SK-N-SH treated with all-trans-retinoic acid at 6 μM for 48 hours (cell line): Measurements from ENCODE around the gene APOA1.

Source experiments
- ARNTL ChIP-seq: fragments of 450-650 bp; formaldehyde crosslinking; IDR thresholded peaks from 2 replicates; pipeline ENCODE4 v1.5.0; 2020; ENCODE audit warnings: low read depth, mild to moderate bottlenecking, moderate library complexity, borderline replicate concordance
- PATZ1 ChIP-seq: fragments of 250-450 bp; sonication (Bioruptor Pico); IDR thresholded peaks from 2 replicates; pipeline ENCODE4 v1.8.0; 2020; ENCODE audit warnings: mild to moderate bottlenecking, moderate library complexity, borderline replicate concordance
- POU6F1 ChIP-seq: fragments of 250-450 bp; sonication (Bioruptor Pico); IDR thresholded peaks from 2 replicates; pipeline ENCODE4 v1.8.0; 2021; ENCODE audit warnings: low read depth, mild to moderate bottlenecking, moderate library complexity, borderline replicate concordance
- PPARA ChIP-seq: fragments of 250-450 bp; sonication (Bioruptor Pico); IDR thresholded peaks from 2 replicates; pipeline ENCODE4 v1.5.0; 2020; ENCODE audit warnings: mild to moderate bottlenecking, borderline replicate concordance
- SNAI2 ChIP-seq: fragments of 250-450 bp; sonication (Bioruptor Pico); IDR thresholded peaks from 2 replicates; pipeline ENCODE4 v1.5.0; 2020; ENCODE audit warnings: mild to moderate bottlenecking, moderate library complexity
- TSHZ2 ChIP-seq: fragments of 250-450 bp; sonication (Bioruptor Pico); IDR thresholded peaks from 2 replicates; pipeline ENCODE4 v1.5.0; 2020; ENCODE audit warnings: mild to moderate bottlenecking, moderate library complexity
- ZFP3 ChIP-seq: fragments of 250-450 bp; sonication (Bioruptor Pico); IDR thresholded peaks from 2 replicates; pipeline ENCODE4 v1.5.0; 2020; ENCODE audit warnings: mild to moderate bottlenecking, moderate library complexity
- ZFP30 ChIP-seq: fragments of 450-650 bp; formaldehyde crosslinking; IDR thresholded peaks from 2 replicates; pipeline ENCODE4 v1.5.0; 2022; ENCODE audit warnings: mild to moderate bottlenecking, moderate library complexity
- ZNF565 ChIP-seq: fragments of 450-650 bp; formaldehyde crosslinking; conservative IDR thresholded peaks from 2 replicates; pipeline ENCODE4 v1.5.0; 2020; ENCODE audit warnings: low read depth, mild to moderate bottlenecking, moderate library complexity
- ZNF8 ChIP-seq: fragments of 450-650 bp; formaldehyde crosslinking; IDR thresholded peaks from 2 replicates; pipeline ENCODE4 v1.5.0; 2020; ENCODE audit warnings: mild to moderate bottlenecking, moderate library complexity

GRCh38 chr11:116823031-116823843 is 14.2 kb downstream of the APOA1 start, which contains the start of gene APOA4:
- TF ChIP-seq PATZ1 (CRISPR knock-in tag) (no peak), ZNF8 (CRISPR knock-in tag) (no peak), ZFP3 (CRISPR knock-in tag) (no peak), ZFP30 (CRISPR knock-in tag) (no peak), TSHZ2 (no peak), POU6F1 (CRISPR knock-in tag) (no peak), PPARA (CRISPR knock-in tag) (no peak), ARNTL (no peak), SNAI2 (no peak), ZNF565 (CRISPR knock-in tag) (no peak)
